Keratinocyte (primary cell): ENCODE data around the gene LRP1B. TPM values are rescaled to one million over a fixed set of nuclear protein-coding genes. Genes with fewer than 3 reads are reported as not detected.
"Not testable (repeated sequence)": the region's sequence is repeated elsewhere in the genome, so short reads cannot be mapped to it uniquely, and the experiment has no call there.

Experiments used
- DNase-seq: peaks from one replicate; pipeline ENCODE4 v3.0.0-alpha.2; 2011; ENCODE audit warnings: low read depth, missing footprints, low spot score
- FAIRE-seq: peaks from 2 replicates; lab custom pipeline; 2011; peaks lifted over from hg19 to GRCh38; lab: Jason Lieb, UNC
- H2AFZ ChIP-seq: 2 replicates; pipeline ENCODE4 v1.6.0; 2012; ENCODE audit warnings: low read length, control low read depth, inconsistent platforms; ENCODE audit not compliant: control insufficient read depth
- H3K27ac ChIP-seq: 2 replicates; pipeline ENCODE4 v1.5.1; 2011; ENCODE audit warnings: low read length; ENCODE audit not compliant: control insufficient read depth, insufficient read depth
- H3K27me3 ChIP-seq: 3 replicates; pipeline ENCODE4 v1.6.0; 2011; ENCODE audit warnings: low read length; ENCODE audit not compliant: control insufficient read depth, insufficient read depth; ENCODE audit errors: extremely low read depth
- H3K36me3 ChIP-seq, 2 experiments: 2 replicates in 1 of 2; 3 replicates in 1 of 2; pipeline ENCODE4 v1.5.1; 2011; ENCODE audit warnings: low read length in 2 of 2, mild to moderate bottlenecking in 1 of 2; ENCODE audit not compliant: control insufficient read depth in 2 of 2, insufficient read depth in 2 of 2; ENCODE audit errors: extremely low read depth in 1 of 2
- H3K4me1 ChIP-seq: 3 replicates; pipeline ENCODE4 v1.5.1; 2011; ENCODE audit warnings: low read length; ENCODE audit not compliant: control insufficient read depth, insufficient read depth; ENCODE audit errors: extremely low read depth
- H3K4me2 ChIP-seq: 3 replicates; pipeline ENCODE4 v1.6.0; 2011; ENCODE audit warnings: low read depth, low read length; ENCODE audit not compliant: control insufficient read depth, insufficient read depth; ENCODE audit errors: extremely low read depth
- H3K4me3 ChIP-seq, 3 experiments: fragments of 200-600 bp in 1 of 3; sonication (generic) in 1 of 3; 2 replicates in 2 of 3; 3 replicates in 1 of 3; pipeline ENCODE4 v1.5.1; 2011 to 2016; ENCODE audit warnings: low read length in 3 of 3, mild to moderate bottlenecking in 3 of 3, control low read depth in 2 of 3, inconsistent platforms in 1 of 3, low read depth in 1 of 3, mixed read lengths in 1 of 3, mixed run types in 1 of 3, moderate library complexity in 1 of 3; ENCODE audit not compliant: control insufficient read depth in 2 of 3, insufficient read depth in 2 of 3; ENCODE audit errors: extremely low read depth in 1 of 3
- H3K79me2 ChIP-seq: 2 replicates; pipeline ENCODE4 v1.6.0; 2012; ENCODE audit warnings: low read length; ENCODE audit not compliant: control insufficient read depth, insufficient read depth
- H3K9ac ChIP-seq: 3 replicates; pipeline ENCODE4 v1.6.0; 2011; ENCODE audit warnings: low read length; ENCODE audit not compliant: control insufficient read depth, insufficient read depth; ENCODE audit errors: extremely low read depth
- H3K9me1 ChIP-seq: 3 replicates; pipeline ENCODE4 v1.6.0; 2011; ENCODE audit warnings: low read length; ENCODE audit not compliant: control insufficient read depth, insufficient read depth; ENCODE audit errors: extremely low read depth
- H3K9me3 ChIP-seq: 2 replicates; pipeline ENCODE4 v1.5.1; 2012; ENCODE audit warnings: low read depth, low read length; ENCODE audit not compliant: control insufficient read depth
- H4K20me1 ChIP-seq: 3 replicates; pipeline ENCODE4 v1.6.0; 2011; ENCODE audit warnings: low read length; ENCODE audit not compliant: control insufficient read depth, insufficient read depth; ENCODE audit errors: extremely low read depth
- CTCF ChIP-seq, 3 experiments: IDR thresholded peaks in 1 of 3; conservative IDR thresholded peaks in 1 of 3; optimal IDR thresholded peaks in 1 of 3; 2 replicates in 2 of 3; 3 replicates in 1 of 3; pipeline versions ENCODE3 to v1.5.1; 2011; ENCODE audit warnings: low read length in 3 of 3, mild to moderate bottlenecking in 3 of 3, moderate library complexity in 2 of 3, control low read depth in 1 of 3, inconsistent platforms in 1 of 3; ENCODE audit not compliant: insufficient read depth in 2 of 3; ENCODE audit errors: extremely low read depth in 1 of 3
- EZH2 ChIP-seq: IDR thresholded peaks from one replicate; pipeline ENCODE4 v1.6.1; 2012; ENCODE audit warnings: inconsistent platforms, mild to moderate bottlenecking, low read length, moderate library complexity
- dilution Hi-C: fragments of 300-500 bp; cut with MboI; formaldehyde crosslinking; loops from one replicate; pipeline ENCODE4 v1.7.0; 2020; ENCODE audit warnings: low sequenced_read_pairs; ENCODE audit not compliant: extremely low pct_ligation_motif_present
- polyA plus RNA-seq, 5 experiments: library from polyadenylated mRNA; depleted of rRNA in 3 of 5; stranded (reverse) in 3 of 5; stranded (forward) in 1 of 5; unstranded in 1 of 5; fragments of >200 nt; gene quantifications; 1 replicate in 1 of 5; 2 replicates in 3 of 5; 3 replicates in 1 of 5; pipeline versions ENCODE4 v1.2.1 to v1.2.3, GENCODE V29; 2011 to 2012; ENCODE audit warnings: missing spikeins in 2 of 5, low read depth in 1 of 5, low replicate concordance in 1 of 5

Gene LRP1B
- polyA plus RNA-seq, 1 donor (not counting 4 experiments of a cell fraction or from before 2014, with no cell fraction given), result not detected

- Histone ChIP-seq H3K79me2 (no peaks in the 10 kb centered on the region), H2AFZ (no peak overlapping the region), H3K9me3 (no peaks in the 10 kb centered on the region), H3K4me1 (no peaks in the 10 kb centered on the region), H3K9ac (no peak overlapping the region), H3K4me2 (no peak overlapping the region), H3K27ac (no peak overlapping the region), H3K36me3 (no peaks in the 10 kb centered on the region), H3K9me1 (no peaks in the 10 kb centered on the region), H3K4me3 (no peak overlapping the region), H3K27me3 (no peaks in the 10 kb centered on the region), H4K20me1 (no peaks in the 10 kb centered on the region)
- FAIRE-seq (no peak), DNase-seq (no peak)
- dilution Hi-C loops, result no loop called here
- TF ChIP-seq CTCF (optimal IDR thresholded peaks at IDR 0.05 in 1 of 3, IDR thresholded peaks at IDR 0.05 in 1 of 3, conservative IDR thresholded peaks at IDR 0.05 in 1 of 3; ENCODE audit: extremely low read depth in 1 of 3, insufficient read depth in 2 of 3, low read length in 3 of 3) (no peak), EZH2 (no peak)
Observed at GRCh38 chr2:140551287-140551686, 1579.5 kb downstream of the LRP1B start.

- no peak overlapping the region for H2AFZ ChIP-seq
- no peak overlapping the region for H3K27ac ChIP-seq
- no peak for TF ChIP-seq CTCF (optimal IDR thresholded peaks at IDR 0.05 in 1 of 3, IDR thresholded peaks at IDR 0.05 in 1 of 3, conservative IDR thresholded peaks at IDR 0.05 in 1 of 3; ENCODE audit: extremely low read depth in 1 of 3, insufficient read depth in 2 of 3, low read length in 3 of 3)
- no peak for TF ChIP-seq EZH2
- H3K9me3 ChIP-seq, result no peaks in the 10 kb centered on the region
- no peak overlapping the region for H3K4me2 ChIP-seq
- no peak overlapping the region for H3K4me3 ChIP-seq
- no peaks in the 10 kb centered on the region for H4K20me1 ChIP-seq
- H3K36me3 ChIP-seq, result no peaks in the 10 kb centered on the region
- no peaks in the 10 kb centered on the region for H3K4me1 ChIP-seq
- no peaks in the 10 kb centered on the region for H3K79me2 ChIP-seq
- no peaks in the 10 kb centered on the region for H3K27me3 ChIP-seq
- H3K9me1 ChIP-seq, result no peaks in the 10 kb centered on the region
- no peak for FAIRE-seq
- dilution Hi-C loops, result no loop called here
- no peak for DNase-seq
- no peak overlapping the region for H3K9ac ChIP-seq
Observed at GRCh38 chr2:140550821-140551220, 1580.0 kb downstream of the LRP1B start.

GRCh38 chr2:140544769-140545168 is 1586.0 kb downstream of the LRP1B start:
- H4K20me1 ChIP-seq, DNase-seq, H3K4me3 ChIP-seq, H3K79me2 ChIP-seq, H3K4me1 ChIP-seq, H2AFZ ChIP-seq, dilution Hi-C loops, H3K9me3 ChIP-seq, H3K4me2 ChIP-seq, H3K9me1 ChIP-seq, H3K27ac ChIP-seq, H3K36me3 ChIP-seq, FAIRE-seq, H3K27me3 ChIP-seq, H3K9ac ChIP-seq: not testable (repeated sequence)
